ENCODE data around the gene TAAR2.

The TAAR2 gene, protein sequence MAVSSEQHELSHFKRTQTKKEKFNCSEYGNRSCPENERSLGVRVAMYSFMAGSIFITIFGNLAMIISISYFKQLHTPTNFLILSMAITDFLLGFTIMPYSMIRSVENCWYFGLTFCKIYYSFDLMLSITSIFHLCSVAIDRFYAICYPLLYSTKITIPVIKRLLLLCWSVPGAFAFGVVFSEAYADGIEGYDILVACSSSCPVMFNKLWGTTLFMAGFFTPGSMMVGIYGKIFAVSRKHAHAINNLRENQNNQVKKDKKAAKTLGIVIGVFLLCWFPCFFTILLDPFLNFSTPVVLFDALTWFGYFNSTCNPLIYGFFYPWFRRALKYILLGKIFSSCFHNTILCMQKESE

DNA sequence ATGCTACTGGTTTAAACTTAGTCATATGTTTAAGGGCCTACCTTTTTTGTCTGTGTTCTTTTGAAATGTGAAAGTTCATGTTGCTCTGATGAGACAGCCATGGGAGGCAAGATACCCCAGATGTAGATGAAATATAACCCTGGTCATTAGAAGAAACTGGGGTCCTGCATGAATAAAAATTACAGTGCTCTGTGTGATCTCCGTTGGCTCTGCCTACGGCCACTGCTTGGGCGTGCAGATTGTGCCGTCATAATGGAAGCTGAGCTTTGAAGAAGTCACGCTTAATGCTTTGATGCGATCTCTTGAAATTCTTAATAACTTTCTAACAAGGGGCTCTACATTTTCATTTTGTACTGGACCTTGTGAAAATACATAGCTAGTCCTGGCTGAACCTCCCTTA, at the start of gene TAAR2:
Gene TAAR2, minus strand, starts transcription at position 101 of the 400 bp plus-strand sequence. Its CDS starts 0 bp downstream, at position 101.
- TF ChIP-seq, protein P1, sequence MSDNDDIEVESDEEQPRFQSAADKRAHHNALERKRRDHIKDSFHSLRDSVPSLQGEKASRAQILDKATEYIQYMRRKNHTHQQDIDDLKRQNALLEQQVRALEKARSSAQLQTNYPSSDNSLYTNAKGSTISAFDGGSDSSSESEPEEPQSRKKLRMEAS (IDR thresholded peaks at IDR 0.05; ENCODE audit: low read depth, low read length), result no peak
- TF ChIP-seq MYC (IDR thresholded peaks at IDR 0.05; ENCODE audit: low read depth, low read length), result no peak
- TF ChIP-seq CTCF (IDR thresholded peaks at IDR 0.05; ENCODE audit: low read depth, low read length), result no peak
- no peak for TF ChIP-seq POLR2A (IDR thresholded peaks at IDR 0.05; ENCODE audit: extremely low read depth, insufficient read length)
- H3K4me3 ChIP-seq (ENCODE audit: low read depth, low read length), result no peak within 1 kb of the TSS
- DNase-seq (ENCODE audit: low read depth), result no peak

DNA sequence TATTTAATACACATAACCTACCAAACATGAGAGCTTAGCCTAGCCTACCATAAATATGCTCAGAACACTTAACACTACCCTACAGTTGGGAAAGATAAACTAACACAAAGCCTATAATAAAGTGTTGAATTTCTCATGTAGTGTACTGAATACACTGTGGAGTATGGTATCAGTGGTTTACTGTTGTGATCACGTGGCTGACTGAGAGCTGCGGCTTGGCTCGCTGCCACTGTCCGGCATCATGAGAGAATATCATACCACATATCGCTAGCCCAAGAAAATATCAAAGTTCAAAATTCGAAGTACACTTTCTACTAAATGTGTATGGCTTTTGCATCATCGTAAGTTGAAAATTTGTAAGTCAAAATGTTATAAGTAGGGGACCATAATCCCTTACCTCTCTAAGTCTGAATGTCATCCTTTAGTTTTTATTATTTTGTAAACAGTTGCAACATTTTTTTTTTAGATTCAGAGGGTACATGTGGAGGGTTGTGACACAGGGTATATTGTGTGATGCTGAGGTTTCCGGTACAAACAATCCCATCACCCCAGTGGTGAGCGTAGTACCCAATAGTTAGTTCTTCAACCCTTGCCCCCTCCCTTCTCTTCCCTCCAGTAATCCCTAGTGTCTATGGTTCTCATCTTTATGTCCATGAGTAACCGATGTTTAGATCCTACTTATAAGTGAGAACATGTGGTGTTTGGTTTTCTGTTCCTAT, 49.5 kb upstream of the TAAR2 start:
- TF ChIP-seq MYC (IDR thresholded peaks at IDR 0.05; ENCODE audit: low read depth, low read length) (no peak), POLR2A (IDR thresholded peaks at IDR 0.05; ENCODE audit: extremely low read depth, insufficient read length) (no peak), CTCF (IDR thresholded peaks at IDR 0.05; ENCODE audit: low read depth, low read length) (no peak)
- TF ChIP-seq, protein P1 (IDR thresholded peaks at IDR 0.05; ENCODE audit: low read depth, low read length), result no peak
- H3K4me3 ChIP-seq (ENCODE audit: low read depth, low read length), result no peak overlapping the region
- DNase-seq (ENCODE audit: low read depth), result peak; percentile 32

- no peak for DNase-seq (ENCODE audit: low read depth)
- H3K4me3 ChIP-seq (ENCODE audit: low read depth, low read length), result no peak overlapping the region
- TF ChIP-seq CTCF (IDR thresholded peaks at IDR 0.05; ENCODE audit: low read depth, low read length) (no peak), MYC (IDR thresholded peaks at IDR 0.05; ENCODE audit: low read depth, low read length) (no peak), POLR2A (IDR thresholded peaks at IDR 0.05; ENCODE audit: extremely low read depth, insufficient read length) (no peak)
- TF ChIP-seq, protein P1 (IDR thresholded peaks at IDR 0.05; ENCODE audit: low read depth, low read length), result no peak
Measured at GRCh38 chr6:132671295-132671694, 47.2 kb upstream of the TAAR2 start.

DNA sequence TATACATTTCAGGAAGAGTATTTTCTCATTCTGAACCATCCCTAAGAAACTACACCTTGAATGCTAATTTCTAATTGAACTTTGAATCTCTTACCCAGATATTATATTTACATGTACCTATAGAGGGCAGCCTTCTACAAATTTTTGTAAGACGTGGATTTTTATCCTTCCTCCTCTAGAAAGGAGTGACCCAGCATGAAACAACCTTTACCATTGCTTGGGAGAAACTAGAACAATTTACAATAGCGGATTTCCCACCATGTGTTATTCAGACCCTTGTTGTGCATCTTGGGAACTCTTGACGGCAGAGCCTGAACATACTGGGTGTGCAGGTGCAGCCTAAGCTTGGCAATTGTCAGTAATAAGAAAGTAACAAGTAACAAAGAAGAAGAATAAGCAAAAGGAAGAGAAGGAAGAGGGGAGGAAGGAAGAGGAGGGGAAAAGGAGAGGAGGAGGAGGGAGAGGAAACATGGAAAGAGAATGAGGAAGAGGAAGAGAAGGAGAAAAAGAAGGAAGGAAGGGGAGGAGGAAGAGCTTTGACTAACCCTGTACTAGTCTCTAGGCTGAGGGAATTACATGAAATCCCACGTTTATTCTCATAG, 45.7 kb upstream of the TAAR2 start:
- no peak for TF ChIP-seq MYC (IDR thresholded peaks at IDR 0.05; ENCODE audit: low read depth, low read length)
- TF ChIP-seq, protein P1 (IDR thresholded peaks at IDR 0.05; ENCODE audit: low read depth, low read length), result no peak
- peak; percentile 31 for TF ChIP-seq CTCF (IDR thresholded peaks at IDR 0.05; ENCODE audit: low read depth, low read length)
- no peak for TF ChIP-seq POLR2A (IDR thresholded peaks at IDR 0.05; ENCODE audit: extremely low read depth, insufficient read length)
- H3K4me3 ChIP-seq (ENCODE audit: low read depth, low read length), result no peak overlapping the region
- peak; percentile 49 for DNase-seq (ENCODE audit: low read depth)

GRCh38 chr6:132666118-132666517, 42.0 kb upstream of the TAAR2 start:
- TF ChIP-seq, protein P1 (IDR thresholded peaks at IDR 0.05; ENCODE audit: low read depth, low read length), result no peak
- no peak for TF ChIP-seq MYC (IDR thresholded peaks at IDR 0.05; ENCODE audit: low read depth, low read length)
- no peak for TF ChIP-seq POLR2A (IDR thresholded peaks at IDR 0.05; ENCODE audit: extremely low read depth, insufficient read length)
- no peak for TF ChIP-seq CTCF (IDR thresholded peaks at IDR 0.05; ENCODE audit: low read depth, low read length)
- DNase-seq (ENCODE audit: low read depth), result no peak
- H3K4me3 ChIP-seq (ENCODE audit: low read depth, low read length), result no peak overlapping the region
